T-helper 22 cell (primary cell): Measurements from ENCODE around the gene COQ5.
"Not testable (repeated sequence)": the region's sequence is repeated elsewhere in the genome, so short reads cannot be mapped to it uniquely, and the experiment has no call there.

Experiments
- DNase-seq: peaks from one replicate; pipeline ENCODE4 v3.0.0-alpha.2; 2020; ENCODE audit warnings: low read depth

COQ5 gene

DNA sequence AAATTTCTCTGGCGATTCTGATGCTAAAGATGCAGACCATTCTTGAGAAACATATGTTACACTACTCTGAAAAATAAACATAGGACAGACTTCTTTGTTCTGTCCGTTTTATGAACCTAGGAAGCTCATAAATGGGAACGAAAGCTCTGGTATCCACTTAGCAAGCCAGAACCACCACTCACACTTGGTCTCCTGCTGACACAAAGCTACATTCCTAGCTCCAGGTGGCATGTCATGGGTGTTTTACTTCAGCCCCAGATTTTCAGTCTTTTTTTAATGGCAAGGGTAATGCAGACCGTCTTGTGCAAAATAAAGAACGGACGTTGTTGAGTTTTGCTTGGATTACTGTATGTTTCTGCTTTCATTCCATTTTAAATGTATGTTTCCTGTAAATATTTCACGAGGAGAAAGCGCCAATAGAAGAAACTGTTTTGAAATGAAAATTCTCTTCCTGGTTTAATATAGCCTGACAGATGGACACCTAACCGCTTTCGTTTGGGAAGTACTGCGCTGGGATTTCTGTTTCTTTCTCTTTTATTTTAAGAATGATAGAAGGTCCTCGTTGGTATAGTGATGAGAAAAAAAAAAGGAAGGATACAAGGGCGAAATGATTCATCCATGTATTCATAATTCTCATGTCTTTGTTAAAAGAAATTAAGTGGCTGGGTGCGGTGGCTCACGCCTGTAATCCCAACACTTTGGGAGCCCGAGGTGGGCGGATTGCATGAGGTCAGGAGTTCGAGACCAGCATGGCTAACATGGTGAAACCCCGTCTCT is 871 bp upstream of the COQ5 start:
- no peak for DNase-seq

DNA sequence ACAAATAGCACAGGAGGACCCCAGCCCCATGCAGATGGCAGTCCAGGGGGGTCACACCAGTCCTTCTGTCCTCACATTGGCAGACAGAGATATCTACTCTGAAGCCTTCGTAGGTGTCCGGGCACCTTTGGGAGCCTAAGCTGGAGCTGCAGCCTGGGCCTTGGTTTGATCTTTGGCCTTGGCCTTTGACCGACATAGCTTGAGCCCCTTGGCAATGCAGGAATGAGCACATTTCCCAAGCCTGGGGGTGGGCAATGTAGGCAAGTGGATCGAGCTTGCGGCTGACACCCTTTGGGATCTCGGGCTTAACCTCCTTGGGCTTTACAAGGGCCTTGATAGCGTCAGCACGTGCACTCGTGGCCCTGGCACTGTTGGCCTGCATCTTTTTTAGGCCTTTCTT is 6.4 kb downstream of the COQ5 start:
- no peak for DNase-seq

DNA sequence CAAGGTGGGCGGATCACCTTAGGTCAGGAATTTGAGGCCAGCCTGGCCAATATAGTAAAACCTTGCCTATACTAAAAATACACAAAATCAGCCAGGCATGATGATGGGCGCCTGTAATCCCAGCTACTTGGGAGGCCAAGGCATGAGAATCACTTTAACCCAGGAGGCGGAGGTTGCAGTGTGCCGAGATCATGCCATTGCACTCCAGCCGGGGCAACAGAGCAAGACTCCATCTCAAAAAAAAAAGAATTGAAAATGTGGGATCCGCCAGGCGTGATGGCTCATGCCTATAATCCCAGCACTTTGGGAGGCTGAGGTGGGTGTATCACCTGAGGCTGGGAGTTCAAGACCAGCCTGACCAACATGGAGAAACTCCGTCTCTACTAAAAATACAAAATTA is 9.6 kb downstream of the COQ5 start:
- not testable (repeated sequence) for DNase-seq

DNA sequence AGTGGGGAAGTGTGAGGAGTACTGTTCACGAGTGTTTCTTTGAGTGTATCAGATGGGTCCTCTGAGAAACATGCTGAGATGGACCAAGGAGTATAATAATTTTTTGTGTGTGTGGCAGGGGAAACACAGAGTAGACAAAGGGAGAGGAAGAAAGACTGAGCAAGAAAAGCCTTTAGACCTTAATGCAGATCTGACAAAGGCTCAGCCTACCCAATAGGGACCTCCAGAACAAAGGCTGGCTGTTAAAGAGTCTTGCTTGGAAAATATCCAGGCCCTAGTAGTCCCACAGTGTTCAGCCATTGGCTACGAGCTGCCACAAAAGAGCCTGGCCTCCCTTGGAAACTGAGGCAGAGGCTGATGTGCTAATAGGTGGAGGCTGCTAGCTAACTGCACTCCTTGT is 13.5 kb downstream of the COQ5 start:
- DNase-seq, result no peak

DNA sequence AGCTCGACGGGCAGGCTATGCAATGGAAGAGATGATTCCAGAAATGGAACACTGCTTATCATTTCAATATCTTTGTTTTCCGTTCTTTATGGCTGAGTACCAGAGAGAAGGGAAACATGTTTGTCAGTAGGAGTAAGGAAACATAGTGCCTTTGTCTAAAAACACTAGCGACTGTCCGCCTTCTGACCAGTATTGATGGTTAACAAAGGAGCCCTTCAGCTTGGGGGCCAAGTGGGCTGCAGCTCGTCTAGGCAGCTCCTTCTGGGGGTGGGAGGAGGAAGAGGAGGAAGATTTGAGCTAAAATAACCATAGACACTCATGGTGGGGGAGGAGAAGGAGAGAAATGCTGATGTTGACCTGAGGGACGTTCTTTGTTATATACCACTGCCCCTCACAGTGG is 15.0 kb downstream of the COQ5 start:
- no peak for DNase-seq

DNA sequence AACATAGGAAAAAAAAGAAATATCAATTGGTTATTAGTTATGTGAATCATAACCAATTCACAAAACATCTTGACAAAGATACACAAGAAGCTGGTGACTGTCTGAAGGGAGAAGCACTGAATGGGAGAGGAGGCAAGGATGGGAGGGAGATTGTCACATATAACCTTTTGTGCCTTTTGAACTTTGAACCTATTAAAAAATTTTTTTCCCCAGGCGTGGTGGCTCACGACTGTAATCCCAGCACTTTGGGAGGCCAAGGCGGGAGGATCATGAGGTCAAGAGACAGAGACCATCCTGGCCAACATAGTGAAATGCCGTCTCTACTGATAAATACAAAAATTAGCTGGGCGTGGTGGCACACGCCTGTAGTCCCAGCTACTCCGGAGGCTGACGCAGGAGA is 20.4 kb downstream of the COQ5 start:
- no peak for DNase-seq

DNA sequence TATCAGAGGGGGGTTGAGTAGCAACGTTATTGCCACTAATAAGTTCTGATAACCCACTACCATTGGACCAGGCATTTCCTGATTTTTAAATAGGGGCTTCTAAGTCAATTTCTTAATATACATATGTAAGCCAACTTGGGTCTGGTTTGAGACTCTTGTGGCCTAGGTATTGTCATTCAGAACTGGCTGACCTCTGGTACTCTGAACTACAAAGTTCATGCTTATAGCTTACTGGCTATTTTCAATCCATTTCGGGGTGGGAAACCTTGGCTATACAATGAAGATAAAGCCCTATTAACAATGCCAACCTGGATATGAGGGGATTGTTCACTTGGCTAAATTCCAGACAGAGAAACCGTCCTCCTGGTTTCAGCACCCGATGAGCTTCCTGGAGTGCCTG is 24.4 kb downstream of the COQ5 start:
- no peak for DNase-seq

DNA sequence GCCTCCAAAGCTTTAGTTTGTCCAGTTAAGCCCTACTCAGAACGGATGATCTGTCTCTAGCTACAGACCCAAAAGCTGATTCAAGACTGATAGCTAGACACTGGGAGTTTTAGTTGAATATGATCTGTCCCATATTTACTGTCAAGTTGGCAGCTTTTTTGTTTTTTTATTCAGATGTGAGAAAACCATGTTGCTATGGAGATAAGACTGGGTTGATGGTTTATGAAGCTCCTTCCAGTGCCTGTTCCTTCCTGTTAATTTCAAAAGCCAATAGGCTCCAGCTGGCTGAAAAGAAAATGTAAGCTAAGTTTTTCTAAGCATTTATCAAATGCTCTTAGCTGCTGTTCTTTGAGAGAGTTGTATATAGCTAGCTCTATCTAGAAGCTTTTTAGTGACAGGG is 28.4 kb downstream of the COQ5 start:
- DNase-seq, result no peak

DNA sequence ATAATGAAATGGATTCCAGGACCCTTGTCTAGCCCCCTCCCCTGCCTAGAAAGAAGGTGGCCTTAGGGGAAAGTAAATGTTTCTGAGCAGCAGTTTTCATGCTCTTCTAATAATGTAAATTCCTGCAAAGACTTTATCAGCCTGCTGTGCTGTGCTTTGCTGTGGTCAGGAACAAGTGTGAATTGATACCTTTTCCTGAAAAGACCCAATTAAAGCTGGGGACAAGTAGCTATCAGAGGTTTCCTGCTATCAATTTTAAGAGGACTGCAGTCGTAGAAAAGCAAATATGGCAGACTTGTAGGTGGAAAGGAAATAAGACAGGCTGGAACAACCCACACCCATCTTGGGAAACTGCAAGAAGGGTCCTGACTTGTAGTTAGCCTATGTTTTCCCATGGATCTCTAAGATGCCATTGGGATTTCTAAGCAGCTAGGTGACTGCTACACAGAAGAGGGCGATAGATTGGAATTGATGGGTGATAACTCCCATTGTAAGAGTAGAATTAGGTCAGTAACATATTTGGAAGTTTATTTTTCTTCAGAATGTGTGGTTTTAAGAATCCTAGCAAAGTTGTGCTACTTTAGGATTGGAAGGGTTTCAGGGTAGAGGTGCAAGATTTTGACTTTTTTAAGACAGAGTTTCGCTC is 30.0 kb downstream of the COQ5 start:
- DNase-seq, result no peak

DNA sequence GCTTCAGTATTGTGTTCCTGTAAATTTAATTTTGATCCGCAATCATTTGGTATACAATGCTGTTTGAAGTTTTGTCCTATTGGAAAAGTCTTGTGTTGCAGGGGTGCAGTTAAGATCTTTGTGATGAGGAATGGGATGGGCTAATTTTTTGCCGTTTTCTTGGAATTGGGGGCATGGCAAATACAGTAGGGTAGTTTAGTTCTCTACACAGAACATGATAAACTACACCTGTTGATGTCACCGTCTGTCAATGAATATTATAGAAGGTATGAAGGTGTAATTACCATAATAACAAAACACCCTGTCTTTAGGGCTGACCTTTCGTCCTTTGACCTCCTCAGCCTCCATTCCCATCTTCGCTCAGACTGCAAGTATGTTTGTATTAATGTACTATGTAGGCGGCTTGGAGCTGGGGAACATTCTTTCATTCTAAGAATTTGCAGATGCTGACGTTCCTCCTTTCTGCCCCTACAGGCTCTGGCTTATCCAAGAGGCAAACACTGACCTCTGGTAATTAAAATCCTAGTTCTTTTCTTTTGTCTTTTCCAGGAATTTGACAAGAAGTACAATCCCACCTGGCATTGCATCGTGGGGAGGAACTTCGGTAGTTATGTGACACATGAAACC is 31.3 kb downstream of the COQ5 start:
- DNase-seq, result no peak

DNA sequence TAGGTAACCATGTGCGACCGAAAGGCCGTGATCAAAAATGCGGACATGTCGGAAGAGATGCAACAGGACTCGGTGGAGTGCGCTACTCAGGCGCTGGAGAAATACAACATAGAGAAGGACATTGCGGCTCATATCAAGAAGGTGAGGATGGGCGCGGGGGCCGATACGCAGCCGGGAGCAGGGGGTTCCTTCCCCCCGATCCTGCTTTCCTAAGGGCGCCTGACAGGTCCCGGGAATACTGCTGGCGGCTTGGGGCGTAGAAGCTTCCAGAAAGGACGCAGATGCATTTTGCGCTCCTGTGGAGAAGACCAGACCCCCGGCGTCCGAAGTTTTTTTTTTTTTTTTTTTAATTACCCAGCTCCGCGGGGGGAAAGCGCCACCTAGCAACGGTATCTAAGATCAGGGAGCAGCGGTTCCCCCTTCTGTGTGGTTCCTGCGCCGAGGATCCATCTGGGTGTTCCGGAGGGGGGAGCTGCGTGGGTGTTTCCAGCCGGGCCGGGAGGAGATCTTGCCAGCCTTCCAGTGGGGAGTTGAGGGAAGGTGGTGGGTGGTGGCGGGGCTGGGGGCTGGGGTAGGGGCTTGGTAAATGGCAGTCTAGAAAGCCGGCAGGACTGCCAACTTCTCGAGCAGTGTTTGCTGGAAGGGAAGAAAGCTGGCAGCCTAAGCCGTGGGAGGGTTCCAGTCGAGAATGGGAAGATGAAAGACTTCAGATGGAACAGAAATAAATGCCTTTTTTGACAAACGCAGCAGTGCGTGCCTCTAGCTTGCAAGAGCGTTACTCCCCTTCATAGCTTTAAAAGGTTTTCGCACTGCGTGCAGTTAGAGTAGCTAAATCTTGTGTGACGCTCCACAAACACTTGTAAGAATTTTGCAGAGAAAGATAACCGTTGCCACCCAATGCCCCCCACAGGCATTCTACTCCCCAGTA is 32.3 kb downstream of the COQ5 start:
- DNase-seq, result peak; percentile 48

DNA sequence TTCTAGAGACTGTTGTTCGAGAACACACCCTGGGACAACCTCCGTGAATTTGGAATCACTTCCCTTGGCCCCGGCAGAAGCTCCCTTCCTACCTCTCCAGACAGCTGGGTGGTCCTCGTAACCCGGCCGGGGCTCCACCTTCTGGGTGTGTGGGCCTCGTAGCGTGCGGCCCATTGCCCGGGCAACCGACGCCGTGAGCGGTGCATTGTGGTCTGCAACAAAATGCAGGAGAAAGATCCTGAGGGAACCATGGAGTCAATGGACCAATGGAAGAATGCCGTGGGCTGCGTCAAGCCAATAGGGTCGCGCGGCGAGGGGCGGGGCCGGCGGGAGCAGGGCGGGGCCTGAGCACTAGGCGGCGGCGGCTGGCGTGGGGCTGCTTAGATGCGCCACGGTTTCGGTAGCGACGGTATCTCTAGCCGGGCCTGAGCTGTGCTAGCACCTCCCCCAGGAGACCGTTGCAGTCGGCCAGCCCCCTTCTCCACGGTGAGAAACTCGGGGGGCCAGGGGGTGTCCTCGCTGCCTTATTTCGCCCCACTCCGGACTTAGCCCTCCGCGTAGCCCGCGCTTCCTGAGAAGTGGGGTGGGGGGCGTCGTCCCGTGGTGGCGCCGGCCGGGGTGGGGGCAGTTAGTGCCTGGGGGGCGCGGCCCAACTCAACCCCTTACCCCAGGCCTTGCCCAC is 33.1 kb downstream of the COQ5 start, which contains the start of gene DYNLL1:
Gene DYNLL1, plus strand, starts transcription at position 383 of the 682 bp plus-strand sequence. CDS start 309 bp downstream, outside the sequence.
- DNase-seq, result peak; percentile 92

DNA sequence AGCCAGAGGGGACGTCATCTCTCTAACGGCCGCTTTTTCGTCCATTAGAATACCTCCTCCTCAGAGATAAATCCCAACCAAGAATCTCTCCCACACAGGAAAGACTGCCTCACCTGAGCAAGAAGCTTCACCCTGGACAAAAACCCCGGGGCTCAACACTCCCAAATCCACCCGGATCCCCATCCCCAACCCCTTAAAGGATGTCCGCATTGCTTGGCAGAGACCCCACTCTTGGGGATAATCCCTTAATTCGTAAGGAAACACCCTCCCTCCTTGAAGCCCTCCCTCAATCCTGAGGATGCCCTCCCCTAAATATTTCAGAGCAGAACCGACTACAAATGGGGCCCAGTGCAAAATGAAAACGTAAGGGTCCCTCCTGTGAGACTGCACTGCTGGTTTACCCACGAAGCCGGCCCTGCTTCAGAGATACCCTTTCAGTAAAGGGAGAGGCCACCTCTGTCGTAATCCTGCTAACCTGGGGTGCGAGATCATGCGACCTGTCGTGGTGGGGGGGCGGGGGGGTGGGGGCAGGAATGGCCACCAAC is 33.7 kb downstream of the COQ5 start:
- no peak for DNase-seq

DNA sequence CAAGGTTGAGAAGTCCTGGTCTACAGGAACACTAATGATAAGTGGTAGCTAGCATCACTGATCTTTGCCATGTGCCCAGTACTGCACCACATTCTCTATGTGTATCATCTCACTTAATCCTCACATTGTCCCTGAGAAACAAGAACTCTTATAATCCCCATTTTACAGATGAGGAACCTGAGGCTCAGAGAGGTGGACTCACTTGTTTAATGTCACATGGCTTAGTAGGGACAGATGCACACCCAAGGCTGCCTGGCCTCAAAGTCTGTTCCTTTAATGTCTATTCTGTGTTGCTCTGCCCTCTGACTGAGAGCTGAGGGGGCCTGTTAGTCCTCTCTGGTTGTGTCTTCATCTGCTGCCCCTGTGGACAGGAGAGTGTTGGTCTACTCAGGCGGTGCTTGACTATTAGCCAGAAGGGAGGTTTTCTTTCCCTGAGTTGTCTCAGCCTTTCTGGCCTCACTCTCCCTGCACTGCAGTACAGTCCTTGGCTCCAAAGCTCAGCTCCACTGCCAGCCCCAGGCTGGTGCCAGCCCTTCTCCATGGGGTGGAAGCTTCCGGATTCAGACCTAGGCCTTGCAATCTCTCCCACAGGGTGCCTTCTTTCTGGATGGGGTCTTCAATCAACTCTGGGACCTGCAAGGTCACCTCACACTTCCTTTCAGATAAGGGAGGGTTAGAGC is 38.0 kb downstream of the COQ5 start:
- no peak for DNase-seq

DNA sequence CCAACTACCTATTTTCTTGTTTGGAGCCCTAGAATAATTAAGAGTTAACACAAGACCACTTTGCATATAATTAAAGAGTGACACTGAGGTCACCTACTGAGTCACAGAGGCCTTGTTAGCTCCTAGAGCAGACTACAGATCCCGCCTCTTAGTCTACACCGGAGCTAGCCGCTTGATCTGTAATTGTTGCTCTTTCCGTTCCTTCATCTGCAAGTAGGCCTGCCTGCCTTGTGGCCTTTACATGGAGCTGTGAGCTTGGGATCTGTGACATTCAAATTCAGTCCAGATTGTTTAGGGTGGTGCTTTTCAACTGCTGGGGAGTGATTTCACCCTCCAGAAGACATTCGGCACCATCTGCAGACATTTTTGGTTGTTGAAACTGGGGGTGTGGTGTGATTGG is 38.6 kb downstream of the COQ5 start:
- DNase-seq, result no peak

DNA sequence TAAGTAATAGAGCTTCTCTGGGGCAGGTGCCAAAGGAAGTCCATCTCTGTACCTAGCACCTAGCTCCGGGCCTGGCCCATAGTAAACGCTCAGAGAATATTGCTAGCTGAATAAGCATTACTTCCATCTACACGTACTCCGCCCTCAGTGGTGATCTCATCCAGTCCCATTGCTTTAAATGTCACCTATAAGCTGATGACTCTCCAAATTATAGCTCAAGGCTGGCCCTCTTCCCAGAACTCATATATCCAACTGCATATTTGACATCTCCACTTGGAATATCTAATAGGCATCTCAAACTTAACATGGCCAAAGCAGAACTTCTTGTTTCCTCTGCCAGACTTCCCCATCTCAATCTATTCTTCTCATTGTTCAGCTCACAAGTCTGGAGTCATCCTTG is 39.9 kb downstream of the COQ5 start:
- no peak for DNase-seq

DNA sequence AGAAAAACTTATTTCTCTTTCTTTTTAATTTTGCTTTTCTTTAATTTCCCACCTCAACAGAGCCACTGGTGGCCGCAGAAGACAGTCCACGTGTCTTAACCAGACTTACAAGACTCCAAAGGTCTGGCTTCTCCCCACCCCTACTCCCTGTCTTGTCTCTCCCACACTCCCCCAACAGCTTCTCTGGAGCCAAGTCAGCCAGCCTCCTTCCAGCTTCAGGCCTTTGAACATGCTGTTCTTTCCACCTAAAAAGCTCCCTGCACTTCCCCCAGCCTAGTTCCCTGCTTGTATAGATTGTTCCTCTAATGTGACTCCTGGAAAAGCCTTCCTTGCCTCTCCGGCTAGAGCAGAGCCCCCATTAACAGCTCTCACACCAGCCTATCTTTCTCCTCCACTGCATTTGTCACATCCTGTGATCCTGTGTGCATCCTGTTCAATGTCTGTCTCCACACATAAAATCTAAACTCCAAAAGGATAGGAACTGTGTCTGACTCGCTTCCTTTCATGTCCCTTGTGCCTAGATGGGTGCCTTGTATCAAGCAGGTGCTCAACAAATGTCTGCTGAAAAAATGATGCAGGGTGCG is 40.8 kb downstream of the COQ5 start:
- DNase-seq, result no peak

DNA sequence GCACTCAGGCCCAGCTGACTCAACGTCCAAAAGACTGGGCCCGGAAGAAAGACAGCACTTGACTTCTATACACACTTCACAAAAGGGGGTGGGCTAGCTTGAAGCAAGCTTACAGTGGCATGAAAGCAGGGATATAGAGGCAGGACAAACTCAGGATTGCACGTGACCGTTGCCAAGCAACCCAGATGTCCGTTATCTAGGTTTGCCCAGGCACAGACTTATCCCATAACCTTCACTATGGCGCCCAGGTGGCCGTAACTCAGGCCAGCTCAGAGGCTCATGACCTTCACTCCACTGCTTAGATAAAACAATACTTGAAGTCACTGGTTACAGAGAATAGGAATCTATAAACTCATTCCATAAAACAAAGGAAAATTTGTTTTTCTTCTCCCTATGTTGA is 41.4 kb downstream of the COQ5 start:
- DNase-seq, result not testable (repeated sequence)

DNA sequence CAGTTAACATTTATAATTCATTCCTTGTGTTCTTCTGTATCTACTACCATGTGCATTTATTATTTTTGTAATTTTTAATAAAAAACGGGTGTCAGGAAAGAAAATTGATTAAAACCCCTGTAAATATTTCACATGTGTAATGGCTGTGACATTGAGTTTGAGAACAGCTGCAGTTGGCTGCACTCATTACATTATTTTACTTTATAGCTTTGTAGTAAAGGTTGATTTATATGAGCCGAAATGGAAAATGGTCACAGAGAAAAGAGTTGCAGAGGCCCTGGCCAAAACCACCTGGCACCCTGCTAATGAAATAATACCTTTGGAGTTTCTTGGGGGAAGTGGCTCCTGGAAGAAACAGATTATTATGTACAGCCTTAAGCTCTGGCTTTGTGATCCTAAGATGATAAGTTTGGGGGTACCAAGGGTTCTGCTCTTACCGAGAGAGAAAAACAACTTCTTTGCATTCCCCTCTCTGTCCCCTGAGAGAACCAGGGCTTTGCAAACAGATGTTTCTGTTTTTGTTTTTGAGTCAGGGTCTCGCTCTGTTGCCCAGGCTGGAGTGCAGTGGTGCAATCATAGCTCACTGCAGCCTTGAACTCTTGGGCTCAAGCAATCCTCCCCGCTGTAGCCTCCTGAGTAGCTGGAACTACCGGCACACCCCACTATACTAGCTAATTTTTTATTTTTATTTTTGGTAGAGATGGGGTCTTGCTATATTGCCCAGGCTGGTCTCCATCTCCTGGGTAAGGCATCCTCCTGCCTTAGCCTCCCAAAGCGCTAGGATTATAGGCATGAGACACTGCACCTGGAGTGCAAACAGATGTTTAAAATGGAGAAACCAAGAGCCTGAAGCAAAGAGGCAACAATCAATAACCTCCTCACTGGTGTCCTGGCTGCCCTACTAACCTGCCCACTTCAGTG is 42.7 kb downstream of the COQ5 start:
- DNase-seq, result no peak
